ENCODE results near the gene ZNF428. TPM values are rescaled to one million over a fixed set of nuclear protein-coding genes. Genes with fewer than 3 reads are reported as not detected.

The ZNF428 gene
- total and polyA plus RNA-seq, 2 donors from 2014 or later: 44.3 to 95.4 TPM

DNA sequence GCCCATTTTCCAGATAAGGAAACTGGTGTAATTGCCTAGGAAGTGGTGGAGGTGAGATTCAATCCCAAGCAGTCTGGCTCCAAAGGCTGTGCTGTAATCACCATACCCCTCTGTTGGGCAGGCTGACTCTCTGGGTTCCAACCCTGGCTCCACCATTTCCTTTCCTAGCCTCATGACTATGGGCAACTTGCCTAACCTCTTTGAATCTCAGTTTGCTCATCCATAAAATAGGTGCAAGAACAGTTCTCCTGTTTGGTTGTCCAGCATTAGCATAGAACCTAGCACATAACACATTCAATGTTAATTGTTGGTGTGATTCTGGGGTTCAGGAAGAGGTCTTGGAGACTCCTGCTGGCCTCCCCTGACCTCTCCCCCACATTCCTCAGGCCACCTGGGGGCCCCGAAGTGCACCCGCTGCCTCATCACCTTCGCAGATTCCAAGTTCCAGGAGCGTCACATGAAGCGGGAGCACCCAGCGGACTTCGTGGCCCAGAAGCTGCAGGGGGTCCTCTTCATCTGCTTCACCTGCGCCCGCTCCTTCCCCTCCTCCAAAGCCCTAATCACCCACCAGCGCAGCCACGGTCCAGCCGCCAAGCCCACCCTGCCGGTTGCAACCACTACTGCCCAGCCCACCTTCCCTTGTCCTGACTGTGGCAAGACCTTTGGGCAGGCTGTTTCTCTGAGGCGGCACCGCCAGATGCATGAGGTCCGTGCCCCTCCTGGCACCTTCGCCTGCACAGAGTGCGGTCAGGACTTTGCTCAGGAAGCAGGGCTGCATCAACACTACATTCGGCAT is 20.8 kb downstream of the ZNF428 start:
- no peaks in the 10 kb centered on the region for H3K27me3 ChIP-seq (ENCODE audit: control insufficient read depth, insufficient read depth, low read length)
- no peaks in the 10 kb centered on the region for H3K9me3 ChIP-seq (ENCODE audit: control insufficient read depth in 2 of 3, insufficient read depth in 1 of 3, low read length in 3 of 3)
- TF ChIP-seq, protein P1, sequence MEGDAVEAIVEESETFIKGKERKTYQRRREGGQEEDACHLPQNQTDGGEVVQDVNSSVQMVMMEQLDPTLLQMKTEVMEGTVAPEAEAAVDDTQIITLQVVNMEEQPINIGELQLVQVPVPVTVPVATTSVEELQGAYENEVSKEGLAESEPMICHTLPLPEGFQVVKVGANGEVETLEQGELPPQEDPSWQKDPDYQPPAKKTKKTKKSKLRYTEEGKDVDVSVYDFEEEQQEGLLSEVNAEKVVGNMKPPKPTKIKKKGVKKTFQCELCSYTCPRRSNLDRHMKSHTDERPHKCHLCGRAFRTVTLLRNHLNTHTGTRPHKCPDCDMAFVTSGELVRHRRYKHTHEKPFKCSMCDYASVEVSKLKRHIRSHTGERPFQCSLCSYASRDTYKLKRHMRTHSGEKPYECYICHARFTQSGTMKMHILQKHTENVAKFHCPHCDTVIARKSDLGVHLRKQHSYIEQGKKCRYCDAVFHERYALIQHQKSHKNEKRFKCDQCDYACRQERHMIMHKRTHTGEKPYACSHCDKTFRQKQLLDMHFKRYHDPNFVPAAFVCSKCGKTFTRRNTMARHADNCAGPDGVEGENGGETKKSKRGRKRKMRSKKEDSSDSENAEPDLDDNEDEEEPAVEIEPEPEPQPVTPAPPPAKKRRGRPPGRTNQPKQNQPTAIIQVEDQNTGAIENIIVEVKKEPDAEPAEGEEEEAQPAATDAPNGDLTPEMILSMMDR (IDR thresholded peaks at IDR 0.05; ENCODE audit: borderline replicate concordance, extremely low read depth, insufficient read depth): no peak
- H3K9ac ChIP-seq (ENCODE audit: low read length in 3 of 3): no peak overlapping the region
- intact Hi-C loops (cut with DNase I): no loop called here
- FAIRE-seq: no peak
- DNase-seq: no peak
- peaks cover 2 to 9% (median 4%) of the 10 kb centered on the region in 3 donors for H3K36me3 ChIP-seq (ENCODE audit: control insufficient read depth in 2 of 3, insufficient read depth in 3 of 3, low read length in 3 of 3)
- H3K4me3 ChIP-seq (ENCODE audit: low read length in 3 of 3): peak overlapping the region in 1 of 3 donors; percentile 90
- H3K27ac ChIP-seq (ENCODE audit: low read depth in 2 of 2, low read length in 2 of 2): no peak overlapping the region
- H3K4me1 ChIP-seq (ENCODE audit: control insufficient read depth in 2 of 3, insufficient read depth in 2 of 3, low read depth in 1 of 3, low read length in 3 of 3): peaks cover 3 to 28% (median 22%) of the 10 kb centered on the region in 3 donors

- peaks cover 3 to 28% (median 23%) of the 10 kb centered on the region in 3 donors for H3K4me1 ChIP-seq (ENCODE audit: control insufficient read depth in 2 of 3, insufficient read depth in 2 of 3, low read depth in 1 of 3, low read length in 3 of 3)
- peaks cover 2 to 13% (median 4%) of the 10 kb centered on the region in 3 donors for H3K36me3 ChIP-seq (ENCODE audit: control insufficient read depth in 2 of 3, insufficient read depth in 3 of 3, low read length in 3 of 3)
- no peaks in the 10 kb centered on the region for H3K9me3 ChIP-seq (ENCODE audit: control insufficient read depth in 2 of 3, insufficient read depth in 1 of 3, low read length in 3 of 3)
- FAIRE-seq: no peak
- peak overlapping the region in 1 of 3 donors; percentile 87 for H3K9ac ChIP-seq (ENCODE audit: low read length in 3 of 3)
- H3K4me3 ChIP-seq (ENCODE audit: low read length in 3 of 3): peak overlapping the region in 2 of 3 donors; percentile 90 to 95
- no peak overlapping the region for H3K27ac ChIP-seq (ENCODE audit: low read depth in 2 of 2, low read length in 2 of 2)
- intact Hi-C loops (cut with DNase I): no loop called here
- no peaks in the 10 kb centered on the region for H3K27me3 ChIP-seq (ENCODE audit: control insufficient read depth, insufficient read depth, low read length)
- TF ChIP-seq, protein P1 (IDR thresholded peaks at IDR 0.05; ENCODE audit: borderline replicate concordance, extremely low read depth, insufficient read depth): no peak
- DNase-seq: no peak
Measured at GRCh38 chr19:43597876-43598275, 21.6 kb downstream of the ZNF428 start.

- Histone ChIP-seq H3K9me3 (ENCODE audit: control insufficient read depth in 2 of 3, insufficient read depth in 1 of 3, low read length in 3 of 3) (no peaks in the 10 kb centered on the region), H3K4me1 (ENCODE audit: control insufficient read depth in 2 of 3, insufficient read depth in 2 of 3, low read depth in 1 of 3, low read length in 3 of 3) (peaks cover 3 to 28% (median 23%) of the 10 kb centered on the region in 3 donors), H3K36me3 (ENCODE audit: control insufficient read depth in 2 of 3, insufficient read depth in 3 of 3, low read length in 3 of 3) (peaks cover 0 to 13% (median 6%) of the 10 kb centered on the region in 3 donors), H3K27ac (ENCODE audit: low read depth in 2 of 2, low read length in 2 of 2) (peak overlapping the region; percentile 99), H3K9ac (ENCODE audit: low read length in 3 of 3) (peak overlapping the region; percentile 64 to 96 (median 87)), H3K27me3 (ENCODE audit: control insufficient read depth, insufficient read depth, low read length) (no peaks in the 10 kb centered on the region), H3K4me3 (ENCODE audit: low read length in 3 of 3) (peak overlapping the region; percentile 73 to 95 (median 90))
- intact Hi-C loops (cut with DNase I): no loop called here
- DNase-seq: no peak
- TF ChIP-seq, protein P1 (IDR thresholded peaks at IDR 0.05; ENCODE audit: borderline replicate concordance, extremely low read depth, insufficient read depth): no peak
- no peak for FAIRE-seq
Measured at GRCh38 chr19:43596842-43597461, 22.5 kb downstream of the ZNF428 start.

Measured in kidney (tissue), 14 donors.